Adrenal gland (tissue), 5 donors: Measurements from ENCODE around the gene AOC1.

ENCODE experiments used
- CTCF ChIP-seq, 6 experiments: fragments of 450-650 bp in 4 of 6; fragments of 200-600 bp in 2 of 6; sonication (generic) in 1 of 6; IDR thresholded peaks; 1 replicate in 5 of 6; 2 replicates in 1 of 6; pipeline versions ENCODE4 v1.5.1 to v1.8.0; 2016 to 2021; ENCODE audit warnings: antibody characterized with exemption in 6 of 6, mild to moderate bottlenecking in 2 of 6, moderate library complexity in 1 of 6
- POLR2A ChIP-seq, 2 donors: fragments of 450-650 bp; IDR thresholded peaks; one replicate each; pipeline ENCODE4 v1.6.1; 2017; ENCODE audit warnings: antibody characterized with exemption in 2 of 2, mild to moderate bottlenecking in 2 of 2, moderate library complexity in 1 of 2
- donor health status: DM: no; HTN: no; CAD: no.

GRCh38 chr7:150829426-150829825 is 22.9 kb upstream of the AOC1 start:
- TF ChIP-seq CTCF (IDR thresholded peaks at IDR 0.05) (no peak), POLR2A (IDR thresholded peaks at IDR 0.05) (no peak)
